Natural killer cell (primary cell): ENCODE results near the gene CDH2. TPM values are rescaled to one million over a fixed set of nuclear protein-coding genes. Genes with fewer than 3 reads are reported as not detected.

ENCODE experiments used
- ATAC-seq, 3 donors: fragments of 150-1000 bp in 2 of 3; fragments of 200-7000 bp in 1 of 3; cut with Tn5 transposase; 1 replicate in 1 of 3; 2 replicates in 2 of 3; pipeline ENCODE4 v1.10.0; 2021; ENCODE audit warnings: mild to moderate bottlenecking in 2 of 3, moderate library complexity in 2 of 3
- DNase-seq, 2 donors: peaks; one replicate each; pipeline versions ENCODE4 v3.0.0 to v3.0.0-alpha.2; 2013 to 2021; ENCODE audit warnings: mixed read lengths in 1 of 2
- H3K27ac ChIP-seq: one replicate; pipeline ENCODE4 v1.5.1; 2013; ENCODE audit warnings: mild to moderate bottlenecking, low read length
- H3K27me3 ChIP-seq: one replicate; pipeline ENCODE4 v1.6.1; 2013; ENCODE audit warnings: low read length; ENCODE audit not compliant: control insufficient read depth, insufficient read depth
- H3K36me3 ChIP-seq: one replicate; pipeline ENCODE4 v1.6.1; 2013; ENCODE audit warnings: low read length; ENCODE audit not compliant: control insufficient read depth, insufficient read depth
- H3K4me1 ChIP-seq: one replicate; pipeline ENCODE4 v1.6.1; 2013; ENCODE audit warnings: low read length; ENCODE audit not compliant: control insufficient read depth, insufficient read depth
- H3K4me3 ChIP-seq: one replicate; pipeline ENCODE4 v1.5.1; 2013; ENCODE audit warnings: low read length
- H3K9me3 ChIP-seq: one replicate; pipeline ENCODE4 v1.6.1; 2013; ENCODE audit warnings: low read length; ENCODE audit not compliant: control insufficient read depth, insufficient read depth
- H3K27ac Mint-ChIP-seq, 2 donors: one replicate each; pipeline ENCODE4 v1.8.0; 2022; ENCODE audit warnings: mild to moderate bottlenecking in 2 of 2, mixed read lengths in 2 of 2, moderate library complexity in 1 of 2
- H3K27me3 Mint-ChIP-seq, 2 donors: one replicate each; pipeline ENCODE4 v1.8.0; 2022; ENCODE audit warnings: low read depth in 2 of 2, mixed read lengths in 2 of 2
- H3K36me3 Mint-ChIP-seq: one replicate; pipeline ENCODE4 v1.8.0; 2022; ENCODE audit warnings: mixed read lengths
- H3K4me1 Mint-ChIP-seq, 2 donors: one replicate each; pipeline ENCODE4 v1.8.0; 2022; ENCODE audit warnings: mixed read lengths in 2 of 2
- H3K4me3 Mint-ChIP-seq: one replicate; pipeline ENCODE4 v1.8.0; 2022; ENCODE audit warnings: mild to moderate bottlenecking, moderate library complexity, mixed read lengths
- H3K9me3 Mint-ChIP-seq, 2 donors: one replicate each; pipeline ENCODE4 v1.8.0; 2022; ENCODE audit warnings: mixed read lengths in 2 of 2
- CTCF ChIP-seq: fragments of 200-600 bp; IDR thresholded peaks from one replicate; pipeline ENCODE4 v1.8.0; 2022; ENCODE audit warnings: antibody characterized with exemption
- WGBS: methylation state at CpG from one replicate; pipeline ENCODE4 v1.1.7; 2013; ENCODE audit warnings: missing lambda C conversion rate; ENCODE audit not compliant: insufficient coverage; 5-methylcytosine and 5-hydroxymethylcytosine counted together
- intact Hi-C: fragments of 100-400 bp; cut with micrococcal nuclease; formaldehyde crosslinking; loops from one replicate; pipeline ENCODE4 v1.14.2; 2022
- total RNA-seq, 4 donors: library from RNA; stranded (reverse); fragments of 120-200 nt in 1 of 4; gene quantifications; one replicate each; pipeline versions ENCODE4 v1.2.3 to v1.2.4, GENCODE V29; 2013 to 2022

Gene CDH2
- total RNA-seq, 3 donors from 2014 or later (not counting 1 experiment from before 2014, with no cell fraction given) = 0.09 to 0.35 (median 0.26) TPM

- peaks cover 9 to 12% of the 10 kb centered on the region in 2 donors for H3K9me3 Mint-ChIP-seq
Measured at GRCh38 chr18:28068207-28068606, 108.7 kb downstream of the CDH2 start.

GRCh38 chr18:28067346-28067745 lies 109.6 kb downstream of the CDH2 start:
- no peak for ATAC-seq
- Histone ChIP-seq H3K9me3 (no peaks in the 10 kb centered on the region), H3K27me3 (no peaks in the 10 kb centered on the region), H3K27ac (no peak overlapping the region), H3K36me3 (no peaks in the 10 kb centered on the region), H3K4me1 (no peaks in the 10 kb centered on the region), H3K4me3 (no peak overlapping the region)
- Mint-ChIP-seq H3K9me3 (peaks cover 9 to 12% of the 10 kb centered on the region in 2 donors), H3K27ac (no peak overlapping the region), H3K4me1 (no peaks in the 10 kb centered on the region), H3K36me3 (no peaks in the 10 kb centered on the region), H3K4me3 (no peak overlapping the region), H3K27me3 (no peaks in the 10 kb centered on the region)
- intact Hi-C loops = no loop called here
- 50% methylated on average over 1 of the region's 1 CpG for WGBS
- no peak for TF ChIP-seq CTCF
- DNase-seq = no peak

More at GRCh38 chr18:28068207-28068606, 108.7 kb downstream of the CDH2 start:
- Histone ChIP-seq H3K36me3 (no peaks in the 10 kb centered on the region), H3K4me1 (no peaks in the 10 kb centered on the region), H3K4me3 (no peak overlapping the region), H3K27me3 (no peaks in the 10 kb centered on the region), H3K27ac (no peak overlapping the region), H3K9me3 (no peaks in the 10 kb centered on the region)
- WGBS = 100% methylated on average over 1 of the region's 2 CpGs
- H3K27ac Mint-ChIP-seq = no peak overlapping the region
- intact Hi-C loops = no loop called here
- H3K36me3 Mint-ChIP-seq = no peaks in the 10 kb centered on the region
- no peaks in the 10 kb centered on the region for H3K27me3 Mint-ChIP-seq
- ATAC-seq (no peak), DNase-seq (no peak)
- H3K4me3 Mint-ChIP-seq = no peak overlapping the region
- TF ChIP-seq CTCF = no peak
- H3K4me1 Mint-ChIP-seq = no peaks in the 10 kb centered on the region

- Histone ChIP-seq H3K27me3 (no peaks in the 10 kb centered on the region), H3K4me3 (no peak overlapping the region), H3K36me3 (no peaks in the 10 kb centered on the region), H3K4me1 (no peaks in the 10 kb centered on the region), H3K27ac (no peak overlapping the region), H3K9me3 (no peaks in the 10 kb centered on the region)
- Mint-ChIP-seq H3K27me3 (no peaks in the 10 kb centered on the region), H3K9me3 (peaks cover 5 to 10% of the 10 kb centered on the region in 2 donors), H3K4me1 (no peaks in the 10 kb centered on the region), H3K27ac (no peak overlapping the region), H3K4me3 (no peak overlapping the region), H3K36me3 (no peaks in the 10 kb centered on the region)
- no peak for ATAC-seq
- intact Hi-C loops = no loop called here
- no peak for TF ChIP-seq CTCF
- WGBS = 92% methylated on average over 2 of the region's 3 CpGs
- DNase-seq = no peak
Measured at GRCh38 chr18:28065793-28066186, 111.1 kb downstream of the CDH2 start.

GRCh38 chr18:28065031-28065792 lies 111.7 kb downstream of the CDH2 start:
- Histone ChIP-seq H3K9me3 (no peaks in the 10 kb centered on the region), H3K27me3 (no peaks in the 10 kb centered on the region), H3K4me1 (no peaks in the 10 kb centered on the region), H3K36me3 (no peaks in the 10 kb centered on the region), H3K4me3 (no peak overlapping the region), H3K27ac (no peak overlapping the region)
- ATAC-seq (no peak), DNase-seq (no peak)
- Mint-ChIP-seq H3K9me3 (peaks cover 5 to 10% of the 10 kb centered on the region in 2 donors), H3K36me3 (no peaks in the 10 kb centered on the region), H3K4me3 (no peak overlapping the region), H3K27ac (no peak overlapping the region), H3K4me1 (no peaks in the 10 kb centered on the region), H3K27me3 (no peaks in the 10 kb centered on the region)
- no peak for TF ChIP-seq CTCF
- WGBS = 95% methylated on average over 1 of the region's 4 CpGs
- intact Hi-C loops = no loop called here
